Stimulated activated CD4-positive, alpha-beta T cell treated with anti-CD3 and anti-CD28 coated beads, Interleukin-1b, Interleukin-23, amount 100 ng/mL, for 24 hours (primary cell): ENCODE measurements around the gene MDK.
"Not testable (repeated sequence)": the region's sequence is repeated elsewhere in the genome, so short reads cannot be mapped to it uniquely, and the experiment has no call there.

Experiments used
- DNase-seq, 4 experiments: peaks; one replicate each; pipeline ENCODE4 v3.0.0-alpha.2; 2020; ENCODE audit warnings: low read depth in 4 of 4, low spot score in 1 of 4

Gene MDK

GRCh38 chr11:46367244-46367915 is 14.1 kb upstream of the MDK start:
- peak in 3 of 4 experiments; percentile 55 to 67 (median 55) for DNase-seq

- no peak for DNase-seq
Observed at GRCh38 chr11:46367916-46368267, 13.6 kb upstream of the MDK start.

GRCh38 chr11:46369458-46370152 is 11.9 kb upstream of the MDK start:
- DNase-seq: peak in 2 of 4 experiments; percentile 35 to 46

GRCh38 chr11:46370253-46370652 is 11.2 kb upstream of the MDK start:
- no peak for DNase-seq

- DNase-seq: not testable (repeated sequence)
Observed at GRCh38 chr11:46371262-46371661, 10.2 kb upstream of the MDK start.

- no peak for DNase-seq
Observed at GRCh38 chr11:46372086-46372485, 9.4 kb upstream of the MDK start.

- DNase-seq: not testable (repeated sequence)
Observed at GRCh38 chr11:46372501-46372900, 9.0 kb upstream of the MDK start.

- DNase-seq: no peak
Observed at GRCh38 chr11:46373787-46374740, 7.4 kb upstream of the MDK start.

- no peak for DNase-seq
Observed at GRCh38 chr11:46374815-46375214, 6.7 kb upstream of the MDK start.

GRCh38 chr11:46375392-46376101 is 5.9 kb upstream of the MDK start:
- DNase-seq: no peak

- no peak for DNase-seq
Observed at GRCh38 chr11:46376258-46377050, 5.0 kb upstream of the MDK start.

GRCh38 chr11:46377290-46377689 is 4.2 kb upstream of the MDK start:
- DNase-seq: no peak

GRCh38 chr11:46377831-46378230 is 3.6 kb upstream of the MDK start:
- no peak for DNase-seq

GRCh38 chr11:46378296-46378695 is 3.2 kb upstream of the MDK start:
- no peak for DNase-seq

- DNase-seq: no peak
Observed at GRCh38 chr11:46378811-46379481, 2.5 kb upstream of the MDK start.

GRCh38 chr11:46379482-46380293 is 1.8 kb upstream of the MDK start:
- DNase-seq: not testable (repeated sequence)

GRCh38 chr11:46380340-46381047 is 975 bp upstream of the MDK start:
- DNase-seq: peak in 3 of 4 experiments; percentile 32 to 66 (median 49)
